HG03432 (cell line): Measurements from ENCODE around the gene TIGIT.

Experiments used
- ATAC-seq: cut with Tn5 transposase; IDR thresholded peaks from one replicate; pipeline ENCODE4 v1.9.1; 2021; ENCODE audit warnings: mild to moderate bottlenecking, moderate library complexity; ENCODE audit not compliant: unreplicated experiment

Gene TIGIT

DNA sequence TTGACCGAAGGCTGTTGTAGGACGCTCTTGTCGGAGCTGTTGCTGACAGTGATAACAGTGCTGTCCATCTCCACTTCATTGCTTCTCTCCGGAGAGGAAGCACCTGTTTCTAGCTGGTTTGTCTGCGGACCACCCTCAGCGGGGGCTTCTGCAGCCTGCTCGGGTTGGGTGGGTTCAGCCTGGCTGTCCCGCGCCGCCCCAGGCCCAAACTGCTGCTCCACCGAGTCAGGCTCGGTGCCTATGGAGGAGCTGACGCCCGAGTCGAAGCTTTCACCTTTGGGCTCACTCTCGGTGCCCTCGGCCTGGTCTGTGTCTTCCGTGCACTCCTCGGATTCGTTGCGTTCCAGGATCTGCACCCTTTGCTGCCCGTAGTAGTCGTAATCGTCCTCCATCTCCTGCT is 56.9 kb downstream of the TIGIT start:
- ATAC-seq = no peak

DNA sequence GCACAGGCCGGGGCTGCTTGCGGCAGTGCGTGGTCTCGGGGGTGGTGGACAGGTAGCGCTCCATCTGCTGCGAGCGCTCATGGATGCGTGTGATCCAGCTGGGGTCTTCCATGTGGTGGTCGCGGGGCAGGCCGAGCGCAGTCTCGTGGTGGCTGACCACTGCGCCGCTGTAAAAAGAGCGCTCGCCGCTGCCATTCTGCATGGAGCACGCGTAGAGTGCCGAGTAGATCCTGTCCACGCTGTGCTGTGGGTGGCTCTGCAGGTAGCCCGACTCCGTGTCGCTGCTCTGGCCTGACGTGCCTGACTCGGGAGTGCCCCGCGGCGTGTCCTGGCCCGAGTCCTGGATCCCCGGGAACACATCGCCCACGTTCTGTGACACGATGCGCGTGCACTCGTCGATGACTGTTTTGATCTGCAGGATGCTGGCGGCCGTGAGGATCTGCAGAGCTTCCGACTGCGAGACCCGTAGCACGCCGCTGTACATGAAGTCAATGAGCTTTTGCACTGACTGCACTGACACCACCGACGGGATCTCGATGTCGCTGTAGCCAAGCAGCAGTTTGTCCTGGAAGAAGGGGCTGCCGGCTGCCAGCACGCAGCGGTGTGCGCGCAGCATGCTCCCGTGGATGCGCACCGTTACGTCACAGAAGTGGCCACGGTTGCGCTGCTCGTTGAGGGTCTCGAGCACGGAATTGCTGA is 57.4 kb downstream of the TIGIT start:
- ATAC-seq = no peak

DNA sequence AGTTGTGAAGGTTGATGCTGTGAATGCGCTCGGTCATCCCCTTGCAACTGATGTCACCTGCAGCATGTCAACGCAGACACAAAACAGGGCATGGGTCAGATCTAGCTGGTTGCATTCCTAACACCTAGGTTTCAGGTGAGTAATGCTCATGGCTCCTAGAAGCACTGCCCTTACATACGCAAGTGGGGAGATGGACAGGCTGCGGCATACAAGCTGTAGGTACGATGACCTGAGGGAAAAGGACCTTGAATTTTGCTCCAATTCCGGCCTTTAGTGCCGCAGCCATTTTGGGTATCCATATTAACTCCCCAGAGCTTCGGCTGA is 58.0 kb downstream of the TIGIT start:
- ATAC-seq = no peak

DNA sequence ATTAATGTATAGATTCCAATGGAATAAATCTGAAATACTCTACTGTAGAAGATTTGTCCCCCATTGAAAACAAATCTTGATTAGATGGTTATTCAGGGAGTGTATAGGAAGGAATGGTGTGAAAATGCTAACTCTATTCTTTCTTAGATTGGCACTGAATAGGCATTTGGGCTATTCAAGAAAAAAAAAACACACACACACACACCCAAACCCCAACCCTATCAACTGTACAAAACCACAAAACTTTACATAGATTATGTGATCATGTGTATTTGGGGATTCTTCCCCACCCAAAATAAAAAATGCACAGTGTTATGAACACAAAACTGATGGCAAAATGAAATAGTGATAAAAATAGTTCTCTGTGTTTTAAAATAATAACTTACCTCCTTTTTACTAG is 61.8 kb downstream of the TIGIT start:
- ATAC-seq = no peak

DNA sequence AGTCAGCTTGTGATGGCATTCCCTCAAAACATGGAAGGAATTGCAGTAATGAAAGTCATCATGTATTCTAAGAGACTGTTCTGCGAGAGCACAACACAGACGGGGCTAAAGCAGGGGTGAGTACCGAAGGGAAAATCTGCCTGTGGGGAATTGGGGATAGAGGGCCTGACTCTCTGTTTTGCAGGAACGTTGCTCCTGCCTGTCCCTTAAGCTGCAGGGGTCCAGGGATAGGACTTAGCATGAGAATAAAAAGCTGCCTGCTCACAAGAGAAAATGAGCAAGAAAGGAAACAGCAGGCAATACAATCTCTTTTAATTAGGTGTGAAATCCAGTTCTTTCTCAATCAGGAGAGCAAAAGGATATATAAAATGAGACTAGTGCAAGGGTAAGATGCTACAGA is 62.2 kb downstream of the TIGIT start:
- ATAC-seq = no peak

DNA sequence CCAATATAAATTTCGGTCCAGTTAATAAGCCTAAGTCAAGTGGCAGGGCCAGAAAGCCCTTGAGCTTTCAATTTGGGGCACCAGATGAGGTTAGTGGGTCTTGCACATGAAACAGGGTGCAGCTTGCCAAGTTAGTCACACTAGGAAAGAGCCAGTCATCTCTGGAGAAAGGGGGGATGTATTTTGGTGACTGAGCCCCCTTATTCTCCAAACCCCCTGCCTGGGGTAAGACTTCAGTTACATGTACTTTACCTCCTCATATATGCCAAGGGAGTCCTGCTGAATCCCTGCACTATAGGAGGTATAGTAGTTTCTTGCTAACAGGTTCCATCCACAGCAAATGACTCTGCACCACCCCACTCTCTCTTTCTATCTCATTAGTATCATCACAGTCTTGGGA is 62.7 kb downstream of the TIGIT start:
- ATAC-seq = no peak
